Measurements from ENCODE around the gene CENPP. TPM values are rescaled to one million over a fixed set of nuclear protein-coding genes. Genes with fewer than 3 reads are reported as not detected.
"Not testable (repeated sequence)": the region's sequence is repeated elsewhere in the genome, so short reads cannot be mapped to it uniquely, and the experiment has no call there.

CENPP gene
- total RNA-seq, 2 donors from 2014 or later = 1.1 to 1.2 TPM

DNA sequence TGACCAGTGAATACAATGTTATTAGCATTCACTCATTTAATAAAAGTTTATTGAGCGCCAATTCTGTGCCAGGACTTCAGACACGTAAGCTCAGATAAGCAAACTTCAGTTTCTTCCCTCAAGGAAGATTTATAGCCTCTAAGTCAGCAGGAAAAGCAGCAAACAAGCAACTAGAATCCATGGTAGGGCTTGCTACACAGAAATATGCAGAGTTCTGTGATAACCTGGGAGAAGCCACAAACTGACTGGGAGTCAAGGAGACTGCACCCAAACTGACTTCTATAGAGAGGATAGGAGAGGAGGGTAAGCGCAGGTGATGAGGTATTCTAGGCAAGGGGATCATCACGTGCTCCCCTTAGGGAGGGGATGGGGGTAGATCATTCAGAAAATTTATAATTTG lies 80.1 kb downstream of the CENPP start:
- Histone ChIP-seq H3K9me3 (no peaks in the 10 kb centered on the region), H3K36me3 (no peaks in the 10 kb centered on the region), H3K27ac (peak overlapping the region; percentile 54 to 60), H3K4me3 (peak overlapping the region in 1 of 2 donors; percentile 15), H3K27me3 (no peaks in the 10 kb centered on the region), H3K4me1 (peaks cover 0 to 13% of the 10 kb centered on the region in 2 donors)
- no peak for DNase-seq (ENCODE audit: low spot score)
- TF ChIP-seq, protein P1, sequence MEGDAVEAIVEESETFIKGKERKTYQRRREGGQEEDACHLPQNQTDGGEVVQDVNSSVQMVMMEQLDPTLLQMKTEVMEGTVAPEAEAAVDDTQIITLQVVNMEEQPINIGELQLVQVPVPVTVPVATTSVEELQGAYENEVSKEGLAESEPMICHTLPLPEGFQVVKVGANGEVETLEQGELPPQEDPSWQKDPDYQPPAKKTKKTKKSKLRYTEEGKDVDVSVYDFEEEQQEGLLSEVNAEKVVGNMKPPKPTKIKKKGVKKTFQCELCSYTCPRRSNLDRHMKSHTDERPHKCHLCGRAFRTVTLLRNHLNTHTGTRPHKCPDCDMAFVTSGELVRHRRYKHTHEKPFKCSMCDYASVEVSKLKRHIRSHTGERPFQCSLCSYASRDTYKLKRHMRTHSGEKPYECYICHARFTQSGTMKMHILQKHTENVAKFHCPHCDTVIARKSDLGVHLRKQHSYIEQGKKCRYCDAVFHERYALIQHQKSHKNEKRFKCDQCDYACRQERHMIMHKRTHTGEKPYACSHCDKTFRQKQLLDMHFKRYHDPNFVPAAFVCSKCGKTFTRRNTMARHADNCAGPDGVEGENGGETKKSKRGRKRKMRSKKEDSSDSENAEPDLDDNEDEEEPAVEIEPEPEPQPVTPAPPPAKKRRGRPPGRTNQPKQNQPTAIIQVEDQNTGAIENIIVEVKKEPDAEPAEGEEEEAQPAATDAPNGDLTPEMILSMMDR (IDR thresholded peaks at IDR 0.05) = no peak

- TF ChIP-seq, protein P1 (IDR thresholded peaks at IDR 0.05) = no peak
- Histone ChIP-seq H3K27ac (peak overlapping the region; percentile 54 to 60), H3K4me3 (peak overlapping the region; percentile 3 to 15), H3K27me3 (no peaks in the 10 kb centered on the region), H3K9me3 (no peaks in the 10 kb centered on the region), H3K36me3 (no peaks in the 10 kb centered on the region), H3K4me1 (peaks cover 0 to 13% of the 10 kb centered on the region in 2 donors)
- DNase-seq (ENCODE audit: low spot score) = peak; percentile 75
Observed at GRCh38 chr9:92406477-92406876, 80.7 kb downstream of the CENPP start.

GRCh38 chr9:92407818-92408217 lies 82.1 kb downstream of the CENPP start:
- Histone ChIP-seq H3K4me1 (peaks cover 0 to 13% of the 10 kb centered on the region in 2 donors), H3K27ac (no peak overlapping the region)
- TF ChIP-seq, protein P1 (IDR thresholded peaks at IDR 0.05) = no peak

DNA sequence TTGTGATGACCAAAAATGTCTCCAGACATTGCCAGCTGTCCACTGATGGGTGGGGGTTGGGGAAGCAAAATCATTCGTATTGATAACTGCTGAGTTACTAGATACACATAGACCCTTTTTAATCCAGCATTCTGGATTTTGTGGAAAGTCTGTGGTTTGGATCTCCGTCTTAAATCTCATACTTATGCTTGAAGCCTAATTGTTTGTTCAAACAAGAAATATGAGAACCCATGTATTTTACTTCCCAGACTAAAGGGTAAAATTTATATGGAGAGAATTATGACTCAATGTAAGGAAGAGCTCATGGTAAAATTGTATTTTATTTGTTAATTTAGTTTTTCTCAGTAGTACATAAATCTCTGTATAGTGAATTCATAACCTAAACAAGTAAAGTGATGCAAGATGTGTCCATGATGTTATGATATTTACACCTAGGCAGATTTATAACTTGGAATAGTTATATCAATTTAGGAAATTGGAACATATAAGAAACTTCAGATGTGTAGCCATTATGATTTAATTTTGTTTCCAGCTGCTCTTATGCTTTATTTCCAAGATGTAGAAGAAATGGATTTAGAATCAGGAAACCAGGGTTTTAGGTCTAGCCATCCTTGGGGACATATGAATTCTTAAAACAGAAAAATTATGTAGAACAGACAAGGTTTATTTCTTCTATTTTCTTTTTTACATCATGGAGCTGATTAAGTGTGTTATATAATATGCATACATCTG lies 83.2 kb downstream of the CENPP start:
- no peaks in the 10 kb centered on the region for H3K27me3 ChIP-seq
- TF ChIP-seq, protein P1 (IDR thresholded peaks at IDR 0.05) = no peak
- H3K4me3 ChIP-seq = no peak overlapping the region
- H3K27ac ChIP-seq = no peak overlapping the region
- no peaks in the 10 kb centered on the region for H3K36me3 ChIP-seq
- H3K9me3 ChIP-seq = no peaks in the 10 kb centered on the region
- no peak for DNase-seq (ENCODE audit: low spot score)
- peaks cover 0 to 13% of the 10 kb centered on the region in 2 donors for H3K4me1 ChIP-seq

More at GRCh38 chr9:92407818-92408217, 82.1 kb downstream of the CENPP start:
- DNase-seq (ENCODE audit: low spot score) = no peak
- no peak overlapping the region for H3K4me3 ChIP-seq
- H3K27me3 ChIP-seq = no peaks in the 10 kb centered on the region
- H3K9me3 ChIP-seq = no peaks in the 10 kb centered on the region
- no peaks in the 10 kb centered on the region for H3K36me3 ChIP-seq

GRCh38 chr9:92411157-92411556 lies 85.4 kb downstream of the CENPP start:
- not testable (repeated sequence) for H3K4me1 ChIP-seq; H3K9me3 ChIP-seq; H3K27me3 ChIP-seq; H3K4me3 ChIP-seq; H3K36me3 ChIP-seq; H3K27ac ChIP-seq; DNase-seq (ENCODE audit: low spot score)

DNA sequence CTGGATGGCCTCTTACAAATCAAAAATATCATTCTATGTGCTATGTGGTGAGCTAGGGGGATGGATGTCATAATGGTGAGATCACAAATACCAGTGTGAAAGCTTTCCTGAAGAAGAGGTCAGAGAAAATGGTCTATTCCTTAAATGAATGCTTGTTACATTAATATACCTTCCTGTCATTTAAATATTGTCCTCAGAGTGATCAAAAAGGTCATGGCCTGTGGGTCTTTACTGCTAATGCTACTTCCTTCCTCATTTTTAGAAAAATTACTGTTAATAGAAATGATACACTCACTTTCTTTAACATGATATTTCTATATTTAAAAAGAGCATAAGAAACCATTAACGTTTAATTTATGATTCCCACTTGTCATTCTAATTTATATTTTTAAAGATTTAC lies 88.8 kb downstream of the CENPP start:
- no peaks in the 10 kb centered on the region for H3K9me3 ChIP-seq
- TF ChIP-seq, protein P1 (IDR thresholded peaks at IDR 0.05) = no peak

More for the DNA sequence above, 88.8 kb downstream of the CENPP start:
- Histone ChIP-seq H3K27me3 (no peaks in the 10 kb centered on the region), H3K4me3 (no peak overlapping the region), H3K27ac (no peak overlapping the region), H3K36me3 (no peaks in the 10 kb centered on the region), H3K4me1 (peaks cover 0 to 4% of the 10 kb centered on the region in 2 donors)
- no peak for DNase-seq (ENCODE audit: low spot score)

Measured in right atrium auricular region (tissue), 2 donors.